GM19239 (cell line): ENCODE results near the gene CPAMD8.

Source experiments
- DNase-seq: peaks from one replicate; pipeline ENCODE4 v3.0.0; 2011; ENCODE audit warnings: low spot score; ENCODE audit not compliant: insufficient read length
- FAIRE-seq: peaks from 2 replicates; lab custom pipeline; 2011; peaks lifted over from hg19 to GRCh38; lab: Jason Lieb, UNC

The CPAMD8 gene

GRCh38 chr19:16897029-16897855, 129.4 kb downstream of the CPAMD8 start:
- peak; percentile 94 for FAIRE-seq
- peak; percentile 93 for DNase-seq

GRCh38 chr19:16896146-16897028, 130.2 kb downstream of the CPAMD8 start:
- FAIRE-seq (no peak), DNase-seq (no peak)

GRCh38 chr19:16895467-16896145, 131.0 kb downstream of the CPAMD8 start:
- FAIRE-seq (no peak), DNase-seq (no peak)

- DNase-seq (no peak), FAIRE-seq (no peak)
These were observed 132.5 kb downstream of the CPAMD8 start for GRCh38 chr19:16894080-16894479.

- FAIRE-seq (peak; percentile 71), DNase-seq (peak; percentile 64)
These were observed 133.0 kb downstream of the CPAMD8 start for GRCh38 chr19:16893686-16893989.

GRCh38 chr19:16892868-16893685, 133.5 kb downstream of the CPAMD8 start:
- DNase-seq (peak; percentile 71), FAIRE-seq (peak; percentile 85)

GRCh38 chr19:16892436-16892835, 134.2 kb downstream of the CPAMD8 start:
- no peak for DNase-seq
- FAIRE-seq = no peak

- DNase-seq = no peak
- FAIRE-seq = no peak
These were observed 134.8 kb downstream of the CPAMD8 start for GRCh38 chr19:16891696-16892382.

GRCh38 chr19:16890461-16891184, 136.0 kb downstream of the CPAMD8 start:
- no peak for FAIRE-seq
- DNase-seq = no peak

- DNase-seq = no peak
These were observed 136.6 kb downstream of the CPAMD8 start for GRCh38 chr19:16889883-16890460.

GRCh38 chr19:16889366-16889882, 137.2 kb downstream of the CPAMD8 start:
- DNase-seq (no peak), FAIRE-seq (no peak)

More at GRCh38 chr19:16889883-16890460, 136.6 kb downstream of the CPAMD8 start:
- FAIRE-seq = no peak

- FAIRE-seq (peak; percentile 84), DNase-seq (peak; percentile 80)
These were observed 137.8 kb downstream of the CPAMD8 start, which contains the start of gene F2RL3 for GRCh38 chr19:16888629-16889365. F2RL3 (plus strand) TSS chr19:16888999; CDS start chr19:16889190, 191 bp downstream.

- no peak for DNase-seq
- FAIRE-seq = no peak
These were observed 139.0 kb downstream of the CPAMD8 start for GRCh38 chr19:16887353-16888265.

GRCh38 chr19:16886305-16886880, 140.2 kb downstream of the CPAMD8 start:
- DNase-seq (no peak), FAIRE-seq (no peak)

GRCh38 chr19:16885166-16885565, 141.4 kb downstream of the CPAMD8 start:
- FAIRE-seq (no peak), DNase-seq (no peak)

- no peak for FAIRE-seq
These were observed 143.1 kb downstream of the CPAMD8 start for GRCh38 chr19:16883522-16883921.

More at GRCh38 chr19:16883522-16883921, 143.1 kb downstream of the CPAMD8 start:
- no peak for DNase-seq
